Stimulated activated CD4-positive, alpha-beta T cell treated with anti-CD3 and anti-CD28 coated beads, Interleukin-12 subunit alpha, Interleukin-12 subunit beta, amount 100 ng/mL, for 4 hours (primary cell): Measurements from ENCODE around the gene USP53.
"Not testable (repeated sequence)": the region's sequence is repeated elsewhere in the genome, so short reads cannot be mapped to it uniquely, and the experiment has no call there.

Source experiments
- DNase-seq: peaks from one replicate; pipeline ENCODE4 v3.0.0-alpha.2; 2020

USP53 gene

GRCh38 chr4:119321921-119322687, 109.6 kb downstream of the USP53 start, which contains the start of gene FABP2:
TSS of gene FABP2 (minus strand) at chr4:119322138. CDS start at chr4:119322102, 36 bp downstream.
- no peak for DNase-seq

- no peak for DNase-seq
These were observed 116.2 kb downstream of the USP53 start for GRCh38 chr4:119328695-119329094.

GRCh38 chr4:119329835-119330620, 117.5 kb downstream of the USP53 start:
- DNase-seq = no peak

- DNase-seq = not testable (repeated sequence)
These were observed 123.9 kb downstream of the USP53 start for GRCh38 chr4:119336332-119336979.

- DNase-seq = no peak
These were observed 124.5 kb downstream of the USP53 start for GRCh38 chr4:119337010-119337409.

- not testable (repeated sequence) for DNase-seq
These were observed 127.4 kb downstream of the USP53 start for GRCh38 chr4:119339895-119340294.

GRCh38 chr4:119343293-119343692, 130.8 kb downstream of the USP53 start:
- DNase-seq = not testable (repeated sequence)
